Activated naive CD8-positive, alpha-beta T cell treated with anti-CD3 and anti-CD28 coated beads, Interleukin-2, amount 50 U/mL, for 16 hours (primary cell): ENCODE results near the gene LRRN2.
"Not testable (repeated sequence)": the region's sequence is repeated elsewhere in the genome, so short reads cannot be mapped to it uniquely, and the experiment has no call there.

Experiments
- DNase-seq: peaks from one replicate; pipeline ENCODE4 v3.0.0-alpha.2; 2020; ENCODE audit warnings: low read depth, low spot score

Gene LRRN2

GRCh38 chr1:204575221-204576190, 110.0 kb downstream of the LRRN2 start:
- no peak for DNase-seq

DNA sequence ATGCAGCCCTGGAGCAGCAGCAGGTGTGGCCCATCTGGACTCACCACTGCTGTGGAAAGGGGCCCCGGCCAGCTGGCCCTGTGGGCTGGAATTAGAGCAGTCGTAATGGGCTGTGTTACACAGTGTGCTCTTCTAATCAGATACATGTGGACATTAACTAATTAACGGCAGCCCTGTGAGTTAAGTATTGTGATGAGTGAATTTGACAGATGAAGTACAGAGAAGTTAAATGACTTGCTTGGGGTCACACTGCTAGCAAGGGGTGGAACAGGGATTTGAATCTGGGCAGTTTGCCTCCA, 110.7 kb downstream of the LRRN2 start:
- DNase-seq: no peak

DNA sequence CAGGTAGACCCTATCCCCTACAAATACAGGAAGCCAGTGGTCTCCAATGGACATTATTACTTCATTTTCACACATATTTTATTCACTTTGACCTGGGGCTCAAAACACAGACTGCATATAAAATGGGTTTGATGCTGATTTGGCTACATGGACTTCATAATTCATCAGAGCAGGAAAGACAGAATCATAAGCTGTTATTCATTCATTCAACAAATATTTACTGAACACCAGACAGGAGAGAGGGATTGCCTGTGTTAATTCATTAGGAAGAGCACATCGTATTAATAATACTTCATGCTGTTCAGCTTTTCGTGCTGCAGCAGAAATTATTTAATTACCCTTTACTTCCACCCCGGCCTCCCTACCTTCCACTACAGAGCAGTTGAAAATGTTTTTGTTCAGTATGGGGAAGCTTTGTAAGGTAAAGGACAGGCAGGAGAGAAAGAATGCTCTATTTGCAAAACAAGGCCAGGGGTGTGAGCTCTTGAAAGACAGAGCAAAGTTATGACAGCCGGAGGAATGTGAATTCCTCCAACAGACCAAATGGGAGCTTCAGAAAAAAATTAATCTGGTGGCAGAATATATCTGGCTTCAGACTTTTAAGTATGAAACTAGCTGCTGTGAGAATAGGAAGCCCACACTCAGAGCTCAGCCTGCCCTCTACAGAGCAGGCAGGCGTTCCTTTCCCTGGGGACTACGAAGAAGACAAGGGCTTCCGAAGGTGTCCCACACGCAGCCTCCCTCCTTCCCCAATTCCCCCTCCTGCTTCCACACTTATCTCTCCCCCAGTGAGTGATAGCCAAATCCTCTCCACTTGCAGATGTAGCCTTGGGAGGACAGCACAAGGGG, 111.3 kb downstream of the LRRN2 start:
- DNase-seq: no peak

DNA sequence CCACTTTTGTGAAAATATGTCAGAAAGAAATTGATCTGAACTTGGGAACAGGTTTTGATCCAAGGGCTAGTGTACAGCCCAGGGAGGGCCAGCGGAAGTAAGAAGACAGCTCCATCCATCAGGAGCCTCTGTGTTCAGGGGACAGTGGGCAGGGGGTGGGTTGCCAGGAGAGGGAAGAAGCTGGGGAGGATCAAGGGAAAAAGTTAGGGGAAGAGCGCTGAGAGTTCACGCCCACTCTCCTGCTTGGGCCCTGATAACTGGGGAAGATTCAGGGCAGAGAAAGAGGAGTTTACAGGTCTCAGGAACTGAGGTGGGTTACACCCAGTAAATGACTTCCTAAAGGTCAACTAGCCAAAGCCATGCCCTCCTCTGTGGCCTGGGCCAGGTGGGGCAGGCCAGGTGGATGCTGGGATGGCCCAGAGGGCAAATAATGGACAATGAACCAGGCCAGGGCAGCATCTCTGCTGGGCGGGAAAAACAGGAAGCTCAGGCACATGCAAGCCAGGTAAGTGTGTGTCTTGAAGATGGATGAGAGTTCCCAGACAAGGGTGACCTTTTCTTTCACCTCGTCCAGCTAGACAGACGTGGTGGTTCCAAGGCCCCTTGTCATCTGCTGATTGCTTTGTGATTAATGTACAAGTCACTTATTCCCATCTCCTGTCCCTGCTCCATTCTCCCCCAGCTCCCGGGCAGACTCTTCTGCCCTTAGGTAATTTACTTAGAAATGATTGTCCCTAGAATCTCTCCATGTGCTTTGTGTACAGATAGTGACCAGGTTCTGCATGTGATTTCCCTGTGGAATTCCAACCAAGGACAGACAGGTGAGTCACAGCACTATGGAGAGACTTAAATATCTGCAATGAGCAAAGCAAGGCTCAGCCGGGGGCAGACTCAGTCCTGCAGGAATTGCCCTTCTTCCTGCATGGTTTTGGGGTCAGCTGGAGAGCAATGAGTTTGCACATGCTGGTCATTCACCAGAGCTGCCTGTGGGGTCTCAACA, 112.3 kb downstream of the LRRN2 start:
- no peak for DNase-seq

DNA sequence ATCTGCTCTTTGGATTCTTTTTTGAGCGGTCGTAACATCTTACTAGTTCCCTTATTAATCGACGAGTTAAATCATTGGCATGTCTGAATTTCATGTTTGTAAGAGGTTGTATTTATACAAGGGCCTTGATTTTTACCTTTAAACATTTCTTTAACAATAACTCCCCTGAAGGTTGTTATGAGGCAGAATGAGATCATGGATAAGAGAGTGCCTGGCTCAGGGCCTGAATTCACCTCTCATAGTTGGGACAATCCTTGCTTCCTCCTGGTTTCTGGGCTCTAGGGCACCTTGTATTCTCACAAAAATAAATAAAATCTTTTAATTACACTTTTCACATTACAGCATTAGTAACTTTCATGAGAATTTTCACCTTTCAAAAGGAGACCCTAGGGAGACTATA, 113.9 kb downstream of the LRRN2 start:
- no peak for DNase-seq

- no peak for DNase-seq
Measured at GRCh38 chr1:204571128-204571527, 114.4 kb downstream of the LRRN2 start.

DNA sequence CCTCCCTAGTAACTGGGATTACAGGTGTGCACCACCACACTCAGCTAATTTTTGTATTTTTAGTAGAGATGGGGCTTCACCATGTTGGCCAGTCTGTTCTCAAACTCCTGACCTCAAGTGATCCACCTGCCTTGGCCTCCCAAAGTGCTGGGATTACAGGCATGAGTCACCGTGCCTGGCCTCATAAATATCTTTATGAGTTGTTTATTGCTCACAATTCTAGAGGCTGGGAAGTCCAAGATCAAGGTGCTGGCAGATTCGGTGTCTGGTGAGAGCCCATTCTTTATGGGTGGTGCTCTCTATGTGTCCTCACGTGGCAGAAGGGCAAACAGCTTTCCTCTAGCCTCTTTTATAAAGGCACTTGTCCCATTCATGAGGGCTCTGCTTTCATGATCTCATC, 115.5 kb downstream of the LRRN2 start:
- not testable (repeated sequence) for DNase-seq

DNA sequence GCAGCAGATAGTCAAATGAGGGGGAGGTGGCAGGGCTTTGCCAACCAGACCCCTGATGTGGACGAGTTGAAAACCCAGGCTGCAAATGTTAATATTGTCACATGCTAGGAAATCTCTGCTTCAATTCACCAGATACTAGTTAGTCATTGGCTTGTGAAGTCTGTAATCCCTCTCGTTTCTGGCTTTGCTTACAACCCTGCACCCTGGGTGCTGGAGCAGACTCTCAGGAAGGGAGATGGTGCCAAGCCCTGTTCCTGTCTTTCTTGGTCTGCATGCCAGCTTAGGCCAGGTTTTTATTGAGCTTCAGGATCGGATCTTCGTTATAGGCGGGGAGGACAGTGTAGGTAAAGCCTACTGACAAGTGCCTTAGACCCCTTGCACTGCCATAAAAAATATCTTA, 116.1 kb downstream of the LRRN2 start:
- DNase-seq: no peak

DNA sequence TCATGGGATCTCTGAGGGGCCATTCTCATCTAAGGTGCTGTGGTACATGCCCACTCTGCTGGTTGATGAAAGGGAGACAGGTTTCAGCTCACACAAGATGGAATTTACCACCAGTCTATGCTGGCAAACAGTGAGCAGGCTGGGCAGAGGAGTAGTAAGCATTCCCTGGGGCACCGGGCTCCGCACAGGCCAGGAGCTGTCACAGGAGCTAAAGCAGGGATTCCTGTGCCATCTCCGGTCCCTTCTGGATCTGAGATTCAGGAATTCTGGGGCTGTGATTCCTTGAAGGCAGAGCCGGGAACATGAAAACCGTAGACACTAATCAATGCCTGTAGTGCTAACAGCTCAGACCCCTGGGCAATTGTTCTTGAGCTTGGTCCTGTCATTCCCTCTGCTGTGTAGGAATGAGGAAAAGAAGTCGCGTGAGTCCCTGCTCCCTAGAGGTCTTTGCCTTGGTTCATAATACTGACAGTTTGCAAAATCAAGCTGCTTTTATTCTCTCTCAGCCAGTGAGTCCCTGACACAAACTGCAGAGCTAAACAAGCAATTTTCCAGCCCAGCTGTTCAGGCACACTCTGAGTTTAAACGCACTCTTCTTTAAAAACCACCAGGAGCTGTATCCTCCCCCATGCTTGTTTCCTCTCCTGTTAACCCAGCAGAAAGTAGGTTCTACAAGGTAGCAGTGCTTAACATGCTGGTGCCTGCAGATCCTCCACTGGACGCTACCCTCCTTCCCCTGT, 116.8 kb downstream of the LRRN2 start:
- DNase-seq: no peak
